ENCODE data around the gene ZBTB33.

The ZBTB33 gene, protein sequence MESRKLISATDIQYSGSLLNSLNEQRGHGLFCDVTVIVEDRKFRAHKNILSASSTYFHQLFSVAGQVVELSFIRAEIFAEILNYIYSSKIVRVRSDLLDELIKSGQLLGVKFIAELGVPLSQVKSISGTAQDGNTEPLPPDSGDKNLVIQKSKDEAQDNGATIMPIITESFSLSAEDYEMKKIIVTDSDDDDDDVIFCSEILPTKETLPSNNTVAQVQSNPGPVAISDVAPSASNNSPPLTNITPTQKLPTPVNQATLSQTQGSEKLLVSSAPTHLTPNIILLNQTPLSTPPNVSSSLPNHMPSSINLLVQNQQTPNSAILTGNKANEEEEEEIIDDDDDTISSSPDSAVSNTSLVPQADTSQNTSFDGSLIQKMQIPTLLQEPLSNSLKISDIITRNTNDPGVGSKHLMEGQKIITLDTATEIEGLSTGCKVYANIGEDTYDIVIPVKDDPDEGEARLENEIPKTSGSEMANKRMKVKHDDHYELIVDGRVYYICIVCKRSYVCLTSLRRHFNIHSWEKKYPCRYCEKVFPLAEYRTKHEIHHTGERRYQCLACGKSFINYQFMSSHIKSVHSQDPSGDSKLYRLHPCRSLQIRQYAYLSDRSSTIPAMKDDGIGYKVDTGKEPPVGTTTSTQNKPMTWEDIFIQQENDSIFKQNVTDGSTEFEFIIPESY

GRCh38 chrX:120250522-120251271, at the start of gene ZBTB33:
TSS of gene ZBTB33 (plus strand) at chrX:120250812. CDS start at chrX:120253416, 2,604 bp downstream.
- Histone ChIP-seq H3K4me3 (ENCODE audit: insufficient read depth, low read length, poor library complexity, severe bottlenecking) (peak within 1 kb of the TSS; percentile 84), H4K20me1 (ENCODE audit: low read depth, low read length) (no peaks in the 10 kb centered on the region), H3F3A (ENCODE audit: insufficient read depth) (no peaks in the 10 kb centered on the region; the same call in 1 of the 2 replicates), H3K9me2 (replicated peaks; ENCODE audit: insufficient read depth, low read length) (no peaks in the 10 kb centered on the region), H3K9ac (ENCODE audit: low read length) (peak within 1 kb of the TSS; percentile 80), H3K36me3 (ENCODE audit: low read length) (0 out of 2 replicates have a peak, but pooled peaks cover 3% of the 10 kb centered on the region), H3K27me3 (ENCODE audit: low read length) (no peaks in the 10 kb centered on the region), H3K79me2 (ENCODE audit: insufficient read depth, low read length) (peaks cover 23% of the 10 kb centered on the region), H3K27ac (ENCODE audit: low read depth, low read length) (peak within 1 kb of the TSS; percentile 78), H3K9me3 (ENCODE audit: insufficient read depth, low read length) (no peaks in the 10 kb centered on the region), H3K4me2 (ENCODE audit: low read depth, low read length, poor library complexity, severe bottlenecking) (peak within 1 kb of the TSS; percentile 92), H2AFZ (ENCODE audit: low read depth, low read length, severe bottlenecking) (peak within 1 kb of the TSS; percentile 21)
- peak; percentile 36 for TF ChIP-seq CTCF (IDR thresholded peaks at IDR 0.05; ENCODE audit: insufficient read depth, low read length, poor library complexity, severe bottlenecking)
- no peak for TF ChIP-seq EZH2phosphoT487 (conservative IDR thresholded peaks at IDR 0.05; ENCODE audit: low read length)

DNA sequence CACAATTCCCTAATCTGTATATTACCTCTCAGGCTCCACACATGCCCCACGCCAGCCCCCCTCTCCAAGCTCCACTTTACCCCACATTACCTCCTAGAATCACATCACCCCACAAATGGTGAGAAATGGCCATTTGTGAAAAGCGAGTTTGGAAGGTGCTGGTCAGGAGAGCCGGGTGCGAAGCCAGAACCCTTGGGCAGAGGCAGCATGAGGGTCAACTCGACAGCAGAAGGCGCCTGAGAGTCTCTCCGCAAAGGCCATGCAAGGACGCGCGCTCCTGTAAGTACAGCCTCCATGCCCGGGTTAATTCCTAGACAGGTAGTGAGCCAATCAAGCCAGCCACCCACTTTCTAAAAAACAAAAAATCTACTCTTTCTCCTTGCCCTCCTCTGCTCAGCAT, 49.8 kb upstream of the ZBTB33 start:
- TF ChIP-seq CTCF (IDR thresholded peaks at IDR 0.05; ENCODE audit: insufficient read depth, low read length, poor library complexity, severe bottlenecking) (no peak), EZH2phosphoT487 (conservative IDR thresholded peaks at IDR 0.05; ENCODE audit: low read length) (no peak)
- no peak overlapping the region for H2AFZ ChIP-seq (ENCODE audit: low read depth, low read length, severe bottlenecking)
- no peak overlapping the region for H3K4me2 ChIP-seq (ENCODE audit: low read depth, low read length, poor library complexity, severe bottlenecking)
- no peaks in the 10 kb centered on the region for H3K36me3 ChIP-seq (ENCODE audit: low read length)
- H3K27me3 ChIP-seq (ENCODE audit: low read length): no peaks in the 10 kb centered on the region
- no peaks in the 10 kb centered on the region for H3F3A ChIP-seq (ENCODE audit: insufficient read depth)
- no peak overlapping the region for H3K9ac ChIP-seq (ENCODE audit: low read length)
- no peaks in the 10 kb centered on the region for H3K79me2 ChIP-seq (ENCODE audit: insufficient read depth, low read length)
- no peaks in the 10 kb centered on the region for H4K20me1 ChIP-seq (ENCODE audit: low read depth, low read length)
- no peaks in the 10 kb centered on the region for H3K9me2 ChIP-seq (replicated peaks; ENCODE audit: insufficient read depth, low read length)
- no peak overlapping the region for H3K27ac ChIP-seq (ENCODE audit: low read depth, low read length)
- no peaks in the 10 kb centered on the region for H3K9me3 ChIP-seq (ENCODE audit: insufficient read depth, low read length)
- H3K4me3 ChIP-seq (ENCODE audit: insufficient read depth, low read length, poor library complexity, severe bottlenecking): no peak overlapping the region

DNA sequence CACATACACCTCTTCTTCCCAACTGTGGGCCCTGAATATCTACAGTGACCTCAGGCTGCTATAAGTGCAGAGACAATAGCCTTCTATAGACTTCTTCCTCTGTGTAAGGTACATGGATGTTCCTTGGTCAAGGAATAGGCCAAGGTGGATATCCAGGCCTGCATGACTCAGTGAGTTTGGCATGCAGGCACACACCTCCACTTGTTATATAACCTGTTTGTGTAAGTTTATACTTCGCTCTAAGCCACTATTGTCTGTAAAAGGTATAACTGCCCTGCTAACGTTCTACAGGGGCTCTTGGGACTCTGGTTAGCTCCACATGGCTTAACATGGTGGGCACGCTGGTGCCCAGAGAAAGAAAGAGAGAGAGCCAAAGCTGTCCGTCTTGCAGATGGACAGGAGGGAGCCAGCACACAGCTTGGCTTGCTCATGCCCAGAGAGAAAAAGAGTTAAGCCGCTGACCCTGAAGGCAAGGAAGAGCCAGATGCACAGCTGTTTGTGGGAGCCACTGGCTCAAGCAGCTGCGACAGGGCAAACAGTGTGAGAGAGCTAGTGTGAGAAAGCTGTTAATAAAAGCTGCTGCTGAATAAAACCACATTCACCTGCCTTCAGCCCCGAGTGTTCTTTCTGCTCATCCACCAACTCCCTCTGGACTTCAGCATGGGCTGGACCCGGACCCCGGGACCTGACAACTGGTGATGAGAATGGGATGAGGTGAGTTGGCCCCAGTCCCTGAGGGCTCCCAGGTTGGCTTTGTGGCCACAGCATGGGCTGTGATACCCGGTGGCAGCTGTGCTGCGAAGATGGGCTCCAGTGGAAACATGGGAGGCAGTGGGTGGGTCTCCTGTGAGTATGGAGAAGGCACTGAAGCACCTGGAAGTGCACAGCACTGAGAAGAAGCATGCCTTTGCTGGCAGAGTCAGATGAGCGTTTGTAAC, 44.5 kb upstream of the ZBTB33 start:
- Histone ChIP-seq H3K79me2 (ENCODE audit: insufficient read depth, low read length) (no peaks in the 10 kb centered on the region), H3K9me3 (ENCODE audit: insufficient read depth, low read length) (no peaks in the 10 kb centered on the region), H3K4me3 (ENCODE audit: insufficient read depth, low read length, poor library complexity, severe bottlenecking) (no peak overlapping the region), H2AFZ (ENCODE audit: low read depth, low read length, severe bottlenecking) (no peak overlapping the region), H3K27ac (ENCODE audit: low read depth, low read length) (no peak overlapping the region), H3F3A (ENCODE audit: insufficient read depth) (no peaks in the 10 kb centered on the region), H3K4me2 (ENCODE audit: low read depth, low read length, poor library complexity, severe bottlenecking) (no peak overlapping the region), H4K20me1 (ENCODE audit: low read depth, low read length) (no peaks in the 10 kb centered on the region), H3K36me3 (ENCODE audit: low read length) (no peaks in the 10 kb centered on the region), H3K27me3 (ENCODE audit: low read length) (no peaks in the 10 kb centered on the region), H3K9me2 (replicated peaks; ENCODE audit: insufficient read depth, low read length) (no peaks in the 10 kb centered on the region), H3K9ac (ENCODE audit: low read length) (no peak overlapping the region)
- TF ChIP-seq EZH2phosphoT487 (conservative IDR thresholded peaks at IDR 0.05; ENCODE audit: low read length) (no peak), CTCF (IDR thresholded peaks at IDR 0.05; ENCODE audit: insufficient read depth, low read length, poor library complexity, severe bottlenecking) (no peak)

Measured in SU-DHL-6 (cell line).